ENCODE measurements around the gene SYS1. TPM values are rescaled to one million over a fixed set of nuclear protein-coding genes. Genes with fewer than 3 reads are reported as not detected.
A peak's percentile ranks its signal among the peaks of the same experiment; 100 is the strongest.

SYS1 gene
- total RNA-seq, 1 donor from 2014 or later = 29.2 TPM

DNA sequence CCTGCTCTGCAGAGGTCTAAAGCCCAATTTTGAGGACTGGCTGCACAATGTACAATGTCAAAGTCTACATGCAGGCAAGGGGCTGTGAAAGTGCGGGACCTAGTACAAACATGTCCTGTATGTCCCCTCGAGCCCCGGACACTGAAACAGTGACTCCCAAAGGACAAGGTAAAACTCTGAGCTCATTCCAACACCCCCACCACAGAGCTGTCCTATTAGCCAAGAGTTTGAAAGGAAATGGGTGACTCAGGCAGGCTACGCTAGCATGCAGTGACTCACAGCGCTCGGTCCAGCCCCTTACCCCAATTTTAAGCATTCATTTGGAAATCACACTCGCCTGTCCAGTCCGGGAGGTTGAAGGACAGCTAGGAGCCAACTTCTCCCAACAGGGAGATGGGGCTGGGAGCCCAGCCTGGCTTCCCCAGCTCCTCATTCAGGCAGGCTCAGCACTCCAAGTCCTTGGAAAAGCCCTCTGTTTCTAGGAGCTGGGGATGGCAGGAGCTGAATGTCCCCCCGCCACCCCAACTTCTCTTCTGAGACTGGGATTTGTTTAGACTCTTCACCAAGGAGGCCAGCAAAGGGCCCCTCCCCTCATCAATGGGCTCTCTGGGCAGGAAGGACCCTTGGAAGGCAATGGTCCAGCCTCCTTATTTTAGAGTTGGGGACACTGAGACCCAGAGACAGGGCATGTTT lies 18.6 kb upstream of the SYS1 start:
- DNase-seq (ENCODE audit: extremely low spot score, unreplicated experiment) = no peak
- Mint-ChIP-seq H3K4me3 (peak overlapping the region; percentile 96), H3K9me3 (no peaks in the 10 kb centered on the region), H3K4me1 (ENCODE audit: unreplicated experiment) (peaks cover 70% of the 10 kb centered on the region), H3K27me3 (no peaks in the 10 kb centered on the region), H3K27ac (peak overlapping the region; percentile 96), H3K36me3 (peaks cover 8% of the 10 kb centered on the region)
- TF ChIP-seq, protein P1, sequence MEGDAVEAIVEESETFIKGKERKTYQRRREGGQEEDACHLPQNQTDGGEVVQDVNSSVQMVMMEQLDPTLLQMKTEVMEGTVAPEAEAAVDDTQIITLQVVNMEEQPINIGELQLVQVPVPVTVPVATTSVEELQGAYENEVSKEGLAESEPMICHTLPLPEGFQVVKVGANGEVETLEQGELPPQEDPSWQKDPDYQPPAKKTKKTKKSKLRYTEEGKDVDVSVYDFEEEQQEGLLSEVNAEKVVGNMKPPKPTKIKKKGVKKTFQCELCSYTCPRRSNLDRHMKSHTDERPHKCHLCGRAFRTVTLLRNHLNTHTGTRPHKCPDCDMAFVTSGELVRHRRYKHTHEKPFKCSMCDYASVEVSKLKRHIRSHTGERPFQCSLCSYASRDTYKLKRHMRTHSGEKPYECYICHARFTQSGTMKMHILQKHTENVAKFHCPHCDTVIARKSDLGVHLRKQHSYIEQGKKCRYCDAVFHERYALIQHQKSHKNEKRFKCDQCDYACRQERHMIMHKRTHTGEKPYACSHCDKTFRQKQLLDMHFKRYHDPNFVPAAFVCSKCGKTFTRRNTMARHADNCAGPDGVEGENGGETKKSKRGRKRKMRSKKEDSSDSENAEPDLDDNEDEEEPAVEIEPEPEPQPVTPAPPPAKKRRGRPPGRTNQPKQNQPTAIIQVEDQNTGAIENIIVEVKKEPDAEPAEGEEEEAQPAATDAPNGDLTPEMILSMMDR (conservative IDR thresholded peaks at IDR 0.05) = no peak

GRCh38 chr20:45345104-45345936 lies 17.6 kb upstream of the SYS1 start:
- H3K27me3 Mint-ChIP-seq = no peaks in the 10 kb centered on the region
- TF ChIP-seq, protein P1 (conservative IDR thresholded peaks at IDR 0.05) = no peak
- H3K9me3 Mint-ChIP-seq = no peaks in the 10 kb centered on the region
- peaks cover 6% of the 10 kb centered on the region for H3K36me3 Mint-ChIP-seq
- H3K4me3 Mint-ChIP-seq = peak overlapping the region; percentile 96
- H3K27ac Mint-ChIP-seq = peak overlapping the region; percentile 96
- no peak for DNase-seq (ENCODE audit: extremely low spot score, unreplicated experiment)
- peaks cover 63% of the 10 kb centered on the region for H3K4me1 Mint-ChIP-seq (ENCODE audit: unreplicated experiment)

GRCh38 chr20:45346291-45346718 lies 16.7 kb upstream of the SYS1 start:
- H3K27ac Mint-ChIP-seq = peak overlapping the region; percentile 96
- H3K4me1 Mint-ChIP-seq (ENCODE audit: unreplicated experiment) = peaks cover 54% of the 10 kb centered on the region
- peaks cover 4% of the 10 kb centered on the region for H3K36me3 Mint-ChIP-seq
- H3K9me3 Mint-ChIP-seq = no peaks in the 10 kb centered on the region
- TF ChIP-seq, protein P1 (conservative IDR thresholded peaks at IDR 0.05) = no peak
- DNase-seq (ENCODE audit: extremely low spot score, unreplicated experiment) = no peak
- no peaks in the 10 kb centered on the region for H3K27me3 Mint-ChIP-seq
- peak overlapping the region; percentile 96 for H3K4me3 Mint-ChIP-seq

GRCh38 chr20:45346851-45347250 lies 16.1 kb upstream of the SYS1 start:
- Mint-ChIP-seq H3K36me3 (peaks cover 4% of the 10 kb centered on the region), H3K4me1 (ENCODE audit: unreplicated experiment) (peaks cover 50% of the 10 kb centered on the region), H3K27ac (peak overlapping the region; percentile 96)

GRCh38 chr20:45347297-45347935 lies 15.5 kb upstream of the SYS1 start:
- Mint-ChIP-seq H3K4me1 (ENCODE audit: unreplicated experiment) (peaks cover 45% of the 10 kb centered on the region), H3K9me3 (no peaks in the 10 kb centered on the region), H3K27me3 (no peaks in the 10 kb centered on the region), H3K27ac (peak overlapping the region; percentile 96), H3K36me3 (peaks cover 4% of the 10 kb centered on the region), H3K4me3 (peak overlapping the region; percentile 96)
- TF ChIP-seq, protein P1 (conservative IDR thresholded peaks at IDR 0.05) = no peak
- DNase-seq (ENCODE audit: extremely low spot score, unreplicated experiment) = no peak

More at GRCh38 chr20:45346851-45347250, 16.1 kb upstream of the SYS1 start:
- no peaks in the 10 kb centered on the region for H3K27me3 Mint-ChIP-seq
- no peaks in the 10 kb centered on the region for H3K9me3 Mint-ChIP-seq
- TF ChIP-seq, protein P1 (conservative IDR thresholded peaks at IDR 0.05) = no peak
- peak overlapping the region; percentile 96 for H3K4me3 Mint-ChIP-seq
- no peak for DNase-seq (ENCODE audit: extremely low spot score, unreplicated experiment)
